ENCODE data around the gene STOM.

Gene STOM

DNA sequence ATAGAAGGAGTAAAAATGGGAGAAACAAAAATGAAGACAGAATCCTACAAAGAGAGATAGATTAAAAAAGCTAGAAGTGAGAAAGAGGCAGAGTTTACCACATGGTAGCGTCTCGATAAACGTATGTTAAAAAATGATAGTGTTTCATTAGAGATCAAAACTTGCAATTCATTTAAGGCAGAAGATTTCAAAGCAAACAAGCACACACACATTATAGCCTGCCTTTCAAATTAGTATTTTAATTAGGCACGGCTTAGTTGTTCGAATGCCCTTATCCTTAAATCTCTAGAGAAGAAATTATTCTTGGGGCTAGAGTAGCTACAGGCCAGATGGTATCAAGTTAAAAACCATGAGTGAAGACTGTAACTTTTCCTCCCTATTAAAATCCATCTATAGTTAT, 6.0 kb downstream of the STOM start:
- H3K4me1 ChIP-seq (ENCODE audit: control insufficient read depth, insufficient read depth, low read length) = peaks cover 10% of the 10 kb centered on the region
- CTCF ChIA-PET = interaction anchor here (0.5 to 2.5 kb wide), 7 partner anchors 11 to 908 kb away, joined by 3 to 18 read pairs (median 4); no protein-coding TSS in a partner anchor

DNA sequence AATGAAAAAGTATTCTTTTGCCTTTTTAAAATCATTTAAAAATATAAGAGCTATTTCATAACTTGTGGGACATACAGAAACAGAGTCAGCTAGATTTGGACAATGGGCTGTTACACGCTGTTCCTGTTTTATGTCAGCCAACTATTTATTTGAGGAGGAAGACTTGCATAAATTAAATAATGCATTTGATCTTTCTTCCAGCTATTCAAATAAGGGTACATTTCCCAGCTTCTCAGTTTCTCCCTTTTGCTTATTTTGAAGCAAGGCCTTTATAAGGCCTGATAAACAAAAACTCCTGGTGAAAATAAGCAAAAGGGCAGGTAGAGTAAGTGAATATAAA, 6.5 kb downstream of the STOM start:
- no peak overlapping the region for H3K27ac ChIP-seq (ENCODE audit: extremely low read depth, low read depth, low read length)
- H3K4me3 ChIP-seq (ENCODE audit: low read depth, low read length) = no peak overlapping the region
- no peaks in the 10 kb centered on the region for H3K9me3 ChIP-seq (ENCODE audit: control insufficient read depth, insufficient read depth, low read depth, low read length)
- POLR2A ChIA-PET = no interaction called here
- CTCF ChIA-PET = interaction anchor here (0.6 to 2.5 kb wide), 6 partner anchors 11 to 141 kb away, joined by 3 to 18 read pairs (median 4); no protein-coding TSS in a partner anchor
- H3K36me3 ChIP-seq (ENCODE audit: control insufficient read depth in 2 of 2, insufficient read depth in 1 of 2, low read length in 2 of 2) = no peaks in the 10 kb centered on the region
- peaks cover 10% of the 10 kb centered on the region for H3K4me1 ChIP-seq (ENCODE audit: control insufficient read depth, insufficient read depth, low read length)
- TF ChIP-seq ZNF133 (tag by site-specific recombination; IDR thresholded peaks at IDR 0.05) (no peak), SP3 (tag by site-specific recombination; IDR thresholded peaks at IDR 0.05) (no peak), ZNF658 (tag by site-specific recombination; IDR thresholded peaks at IDR 0.05) (no peak), ZEB2 (tag by site-specific recombination; IDR thresholded peaks at IDR 0.05) (no peak), ZNF501 (tag by site-specific recombination; IDR thresholded peaks at IDR 0.05) (no peak), ZNF792 (tag by site-specific recombination; IDR thresholded peaks at IDR 0.05) (no peak), ZNF660 (tag by site-specific recombination; IDR thresholded peaks at IDR 0.05) (no peak), ZNF121 (tag by site-specific recombination; IDR thresholded peaks at IDR 0.05) (no peak), HOXA7 (CRISPR knock-in tag; IDR thresholded peaks at IDR 0.05; ENCODE audit: borderline replicate concordance) (no peak), ZNF629 (tag by site-specific recombination; IDR thresholded peaks at IDR 0.05) (no peak), ZBTB17 (tag by site-specific recombination; IDR thresholded peaks at IDR 0.05) (no peak), ZNF473 (tag by site-specific recombination; IDR thresholded peaks at IDR 0.05) (no peak), SP2 (tag by site-specific recombination; IDR thresholded peaks at IDR 0.05) (no peak), ZNF791 (tag by site-specific recombination; IDR thresholded peaks at IDR 0.05) (no peak), ZNF354C (tag by site-specific recombination; IDR thresholded peaks at IDR 0.05; ENCODE audit: borderline replicate concordance, low read depth) (no peak)
- TF ChIP-seq, protein P1, sequence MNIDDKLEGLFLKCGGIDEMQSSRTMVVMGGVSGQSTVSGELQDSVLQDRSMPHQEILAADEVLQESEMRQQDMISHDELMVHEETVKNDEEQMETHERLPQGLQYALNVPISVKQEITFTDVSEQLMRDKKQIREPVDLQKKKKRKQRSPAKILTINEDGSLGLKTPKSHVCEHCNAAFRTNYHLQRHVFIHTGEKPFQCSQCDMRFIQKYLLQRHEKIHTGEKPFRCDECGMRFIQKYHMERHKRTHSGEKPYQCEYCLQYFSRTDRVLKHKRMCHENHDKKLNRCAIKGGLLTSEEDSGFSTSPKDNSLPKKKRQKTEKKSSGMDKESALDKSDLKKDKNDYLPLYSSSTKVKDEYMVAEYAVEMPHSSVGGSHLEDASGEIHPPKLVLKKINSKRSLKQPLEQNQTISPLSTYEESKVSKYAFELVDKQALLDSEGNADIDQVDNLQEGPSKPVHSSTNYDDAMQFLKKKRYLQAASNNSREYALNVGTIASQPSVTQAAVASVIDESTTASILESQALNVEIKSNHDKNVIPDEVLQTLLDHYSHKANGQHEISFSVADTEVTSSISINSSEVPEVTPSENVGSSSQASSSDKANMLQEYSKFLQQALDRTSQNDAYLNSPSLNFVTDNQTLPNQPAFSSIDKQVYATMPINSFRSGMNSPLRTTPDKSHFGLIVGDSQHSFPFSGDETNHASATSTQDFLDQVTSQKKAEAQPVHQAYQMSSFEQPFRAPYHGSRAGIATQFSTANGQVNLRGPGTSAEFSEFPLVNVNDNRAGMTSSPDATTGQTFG (tag by site-specific recombination; IDR thresholded peaks at IDR 0.05; ENCODE audit: borderline replicate concordance) = no peak
- TF ChIP-seq, protein P2, sequence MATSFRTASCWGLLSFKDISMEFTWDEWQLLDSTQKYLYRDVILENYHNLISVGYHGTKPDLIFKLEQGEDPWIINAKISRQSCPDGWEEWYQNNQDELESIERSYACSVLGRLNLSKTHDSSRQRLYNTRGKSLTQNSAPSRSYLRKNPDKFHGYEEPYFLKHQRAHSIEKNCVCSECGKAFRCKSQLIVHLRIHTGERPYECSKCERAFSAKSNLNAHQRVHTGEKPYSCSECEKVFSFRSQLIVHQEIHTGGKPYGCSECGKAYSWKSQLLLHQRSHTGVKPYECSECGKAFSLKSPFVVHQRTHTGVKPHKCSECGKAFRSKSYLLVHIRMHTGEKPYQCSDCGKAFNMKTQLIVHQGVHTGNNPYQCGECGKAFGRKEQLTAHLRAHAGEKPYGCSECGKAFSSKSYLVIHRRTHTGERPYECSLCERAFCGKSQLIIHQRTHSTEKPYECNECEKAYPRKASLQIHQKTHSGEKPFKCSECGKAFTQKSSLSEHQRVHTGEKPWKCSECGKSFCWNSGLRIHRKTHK (tag by site-specific recombination; IDR thresholded peaks at IDR 0.05) = no peak
- TF ChIP-seq, protein P3, sequence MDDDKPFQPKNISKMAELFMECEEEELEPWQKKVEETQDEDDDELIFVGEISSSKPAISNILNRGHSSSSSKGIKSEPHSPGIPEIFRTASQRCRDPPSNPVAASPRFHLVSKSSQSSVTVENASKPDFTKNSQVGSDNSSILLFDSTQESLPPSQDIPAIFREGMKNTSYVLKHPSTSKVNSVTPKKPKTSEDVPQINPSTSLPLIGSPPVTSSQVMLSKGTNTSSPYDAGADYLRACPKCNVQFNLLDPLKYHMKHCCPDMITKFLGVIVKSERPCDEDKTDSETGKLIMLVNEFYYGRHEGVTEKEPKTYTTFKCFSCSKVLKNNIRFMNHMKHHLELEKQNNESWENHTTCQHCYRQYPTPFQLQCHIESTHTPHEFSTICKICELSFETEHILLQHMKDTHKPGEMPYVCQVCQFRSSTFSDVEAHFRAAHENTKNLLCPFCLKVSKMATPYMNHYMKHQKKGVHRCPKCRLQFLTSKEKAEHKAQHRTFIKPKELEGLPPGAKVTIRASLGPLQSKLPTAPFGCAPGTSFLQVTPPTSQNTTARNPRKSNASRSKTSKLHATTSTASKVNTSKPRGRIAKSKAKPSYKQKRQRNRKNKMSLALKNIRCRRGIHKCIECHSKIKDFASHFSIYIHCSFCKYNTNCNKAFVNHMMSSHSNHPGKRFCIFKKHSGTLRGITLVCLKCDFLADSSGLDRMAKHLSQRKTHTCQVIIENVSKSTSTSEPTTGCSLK (tag by site-specific recombination; IDR thresholded peaks at IDR 0.05) = no peak

More for the DNA sequence above, 6.0 kb downstream of the STOM start:
- H3K4me3 ChIP-seq (ENCODE audit: low read depth, low read length) = no peak overlapping the region
- TF ChIP-seq ZNF791 (tag by site-specific recombination; IDR thresholded peaks at IDR 0.05) = no peak
- TF ChIP-seq, protein P4, sequence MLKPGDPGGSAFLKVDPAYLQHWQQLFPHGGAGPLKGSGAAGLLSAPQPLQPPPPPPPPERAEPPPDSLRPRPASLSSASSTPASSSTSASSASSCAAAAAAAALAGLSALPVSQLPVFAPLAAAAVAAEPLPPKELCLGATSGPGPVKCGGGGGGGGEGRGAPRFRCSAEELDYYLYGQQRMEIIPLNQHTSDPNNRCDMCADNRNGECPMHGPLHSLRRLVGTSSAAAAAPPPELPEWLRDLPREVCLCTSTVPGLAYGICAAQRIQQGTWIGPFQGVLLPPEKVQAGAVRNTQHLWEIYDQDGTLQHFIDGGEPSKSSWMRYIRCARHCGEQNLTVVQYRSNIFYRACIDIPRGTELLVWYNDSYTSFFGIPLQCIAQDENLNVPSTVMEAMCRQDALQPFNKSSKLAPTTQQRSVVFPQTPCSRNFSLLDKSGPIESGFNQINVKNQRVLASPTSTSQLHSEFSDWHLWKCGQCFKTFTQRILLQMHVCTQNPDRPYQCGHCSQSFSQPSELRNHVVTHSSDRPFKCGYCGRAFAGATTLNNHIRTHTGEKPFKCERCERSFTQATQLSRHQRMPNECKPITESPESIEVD (tag by site-specific recombination; IDR thresholded peaks at IDR 0.05) = peak; percentile 41; the same call in 1 of the 2 replicates
- TF ChIP-seq KLF7 (tag by site-specific recombination; IDR thresholded peaks at IDR 0.05; ENCODE audit: borderline replicate concordance) = no peak
- no peak for TF ChIP-seq ZNF211 (tag by site-specific recombination; IDR thresholded peaks at IDR 0.05; ENCODE audit: low read depth)
- H3K36me3 ChIP-seq (ENCODE audit: control insufficient read depth in 2 of 2, insufficient read depth in 1 of 2, low read length in 2 of 2) = no peaks in the 10 kb centered on the region
- no peak overlapping the region for H3K27ac ChIP-seq (ENCODE audit: extremely low read depth, low read depth, low read length)
- POLR2A ChIA-PET = no interaction called here
- no peaks in the 10 kb centered on the region for H3K9me3 ChIP-seq (ENCODE audit: control insufficient read depth, insufficient read depth, low read depth, low read length)
